Liver (tissue), 9 donors: Measurements from ENCODE around the gene SH2D2A. TPM values are rescaled to one million over a fixed set of nuclear protein-coding genes. Genes with fewer than 3 reads are reported as not detected.

ENCODE experiments used
- DNase-seq: peaks from one replicate; pipeline ENCODE4 v3.0.0-alpha.2; 2017; ENCODE audit warnings: low spot score
- H3K27ac ChIP-seq, 2 donors: one replicate each; pipeline ENCODE4 v1.7.0; 2013; ENCODE audit warnings: inconsistent platforms in 2 of 2, low read length in 2 of 2, control low read depth in 1 of 2, low read depth in 1 of 2, mild to moderate bottlenecking in 1 of 2
- H3K27me3 ChIP-seq, 4 donors: one replicate each; pipeline versions ENCODE4 v1.6.1 to v1.7.0; 2013; ENCODE audit warnings: low read length in 3 of 4, inconsistent platforms in 1 of 4, mild to moderate bottlenecking in 1 of 4, moderate library complexity in 1 of 4; ENCODE audit not compliant: control insufficient read depth in 4 of 4, insufficient read depth in 4 of 4
- H3K36me3 ChIP-seq, 4 donors: one replicate each; pipeline versions ENCODE4 v1.6.1 to v1.7.0; 2013; ENCODE audit warnings: low read length in 3 of 4, mild to moderate bottlenecking in 3 of 4, low read depth in 1 of 4, moderate library complexity in 1 of 4; ENCODE audit not compliant: control insufficient read depth in 4 of 4, insufficient read depth in 3 of 4
- H3K4me1 ChIP-seq, 4 donors: one replicate each; pipeline versions ENCODE4 v1.6.1 to v1.7.0; 2013; ENCODE audit warnings: low read length in 3 of 4, mild to moderate bottlenecking in 3 of 4, moderate library complexity in 1 of 4; ENCODE audit not compliant: control insufficient read depth in 4 of 4, insufficient read depth in 4 of 4
- H3K4me3 ChIP-seq, 3 donors: one replicate each; pipeline versions ENCODE4 v1.6.1 to v1.7.0; 2013; ENCODE audit warnings: low read length in 3 of 3, control low read depth in 1 of 3, low read depth in 1 of 3, mild to moderate bottlenecking in 1 of 3
- H3K9ac ChIP-seq, 2 donors: one replicate each; pipeline ENCODE4 v1.7.0; 2013; ENCODE audit warnings: low read length in 2 of 2, mild to moderate bottlenecking in 2 of 2, moderate library complexity in 2 of 2, control low read depth in 1 of 2, low read depth in 1 of 2
- H3K9me3 ChIP-seq, 4 donors: one replicate each; pipeline versions ENCODE4 v1.6.1 to v1.7.0; 2013; ENCODE audit warnings: low read length in 3 of 4; ENCODE audit not compliant: control insufficient read depth in 4 of 4
- ATF3 ChIP-seq: IDR thresholded peaks from 2 replicates; pipeline ENCODE4 v1.6.1; 2016; ENCODE audit warnings: antibody characterized with exemption
- CTCF ChIP-seq: fragments of 150-350 bp; IDR thresholded peaks from 2 replicates; pipeline ENCODE4 v1.5.1; 2017; ENCODE audit warnings: improper control_type of control experiment, low read depth, low read length; ENCODE audit not compliant: missing input control
- EGR1 ChIP-seq, 2 donors: IDR thresholded peaks; 2 replicates each; pipeline ENCODE4 v1.6.1; 2016 to 2018; ENCODE audit warnings: antibody characterized with exemption in 2 of 2, low read depth in 2 of 2
- FOXA1 ChIP-seq: IDR thresholded peaks from 2 replicates; pipeline ENCODE4 v1.6.1; 2016; ENCODE audit warnings: antibody characterized with exemption
- FOXA2 ChIP-seq: IDR thresholded peaks from 2 replicates; pipeline ENCODE4 v1.6.1; 2016; ENCODE audit warnings: antibody characterized with exemption
- GABPA ChIP-seq, 2 donors: IDR thresholded peaks in 1 of 2; conservative IDR thresholded peaks in 1 of 2; 2 replicates each; pipeline ENCODE4 v1.6.1; 2016; ENCODE audit warnings: antibody characterized with exemption in 2 of 2, mild to moderate bottlenecking in 1 of 2, moderate library complexity in 1 of 2
- HNF4A ChIP-seq, 2 donors: conservative IDR thresholded peaks; 2 replicates each; pipeline ENCODE4 v1.6.1; 2016; ENCODE audit warnings: antibody characterized with exemption in 2 of 2, mild to moderate bottlenecking in 2 of 2
- HNF4G ChIP-seq: IDR thresholded peaks from 2 replicates; pipeline ENCODE4 v1.6.1; 2016; ENCODE audit warnings: antibody characterized with exemption
- JUND ChIP-seq, 2 donors: IDR thresholded peaks; 2 replicates each; pipeline ENCODE4 v1.6.1; 2016; ENCODE audit warnings: antibody characterized with exemption in 2 of 2
- MAX ChIP-seq: IDR thresholded peaks from 2 replicates; pipeline ENCODE4 v1.6.1; 2016; ENCODE audit warnings: antibody characterized with exemption
- NR2F2 ChIP-seq: IDR thresholded peaks from 2 replicates; pipeline ENCODE4 v1.6.1; 2016; ENCODE audit warnings: antibody characterized with exemption
- RAD21 ChIP-seq, 2 donors: IDR thresholded peaks; 2 replicates each; pipeline ENCODE4 v1.6.1; 2016; ENCODE audit warnings: antibody characterized with exemption in 2 of 2, mild to moderate bottlenecking in 2 of 2
- RXRA ChIP-seq, 2 donors: IDR thresholded peaks; 2 replicates each; pipeline ENCODE4 v1.6.1; 2017 to 2018; ENCODE audit warnings: antibody characterized with exemption in 2 of 2, mild to moderate bottlenecking in 1 of 2
- SP1 ChIP-seq: IDR thresholded peaks from 2 replicates; pipeline ENCODE4 v1.6.1; 2018; ENCODE audit warnings: antibody characterized with exemption, mild to moderate bottlenecking
- TAF1 ChIP-seq: conservative IDR thresholded peaks from 2 replicates; pipeline ENCODE4 v1.6.1; 2016; ENCODE audit warnings: antibody characterized with exemption, mild to moderate bottlenecking
- YY1 ChIP-seq: IDR thresholded peaks from 2 replicates; pipeline ENCODE4 v1.6.1; 2016; ENCODE audit warnings: antibody characterized with exemption, mild to moderate bottlenecking
- ZBTB33 ChIP-seq: IDR thresholded peaks from 2 replicates; pipeline ENCODE4 v1.6.1; 2016; ENCODE audit warnings: antibody characterized with exemption
- WGBS: extraction: QIAGEN DNeasy Blood & Tissue Kit; methylation state at CpG from one replicate; pipeline ENCODE4 v1.1.7; 2013; 5-methylcytosine and 5-hydroxymethylcytosine counted together
- polyA plus RNA-seq, 2 donors: library from polyadenylated mRNA; stranded (reverse) in 1 of 2; unstranded in 1 of 2; fragments of 200-250 nt in 1 of 2; fragments of >200 nt in 1 of 2; fragmentation: Nextera tagmentation in 1 of 2; extraction: Ambion mirVana in 1 of 2; gene quantifications; one replicate each; pipeline versions ENCODE4 v1.2.1 to v1.2.3, GENCODE V29; 2013 to 2015
- total RNA-seq, 2 donors: library from RNA; depleted of rRNA; stranded (reverse); fragments of >200 nt; gene quantifications; one replicate each; pipeline ENCODE4 v1.2.3, GENCODE V29; 2014
- TF ChIP-seq, protein P1 (sequence below): IDR thresholded peaks from 2 replicates; pipeline ENCODE4 v1.6.1; 2016; ENCODE audit warnings: antibody characterized with exemption, mild to moderate bottlenecking
- donor health status: healthy.
- donor health status: healthy.
- donor health status: healthy.
- donor health status: healthy.
- donor health status: healthy.

The SH2D2A gene
- total and polyA plus RNA-seq, 4 donors: 0.14 to 0.38 (median 0.24) TPM

GRCh38 chr1:156809281-156809680, 7.4 kb downstream of the SH2D2A start:
- Histone ChIP-seq H3K36me3 (no peaks in the 10 kb centered on the region), H3K9me3 (no peaks in the 10 kb centered on the region), H3K9ac (no peak overlapping the region), H3K27me3 (no peaks in the 10 kb centered on the region), H3K4me1 (peaks cover 3 to 13% (median 6%) of the 10 kb centered on the region in 4 donors), H3K27ac (no peak overlapping the region), H3K4me3 (no peak overlapping the region)
- 94% methylated on average over 10 of the region's 10 CpGs for WGBS
- DNase-seq: no peak
- no peak for TF ChIP-seq NR2F2
- no peak for TF ChIP-seq CTCF
- TF ChIP-seq, protein P1, sequence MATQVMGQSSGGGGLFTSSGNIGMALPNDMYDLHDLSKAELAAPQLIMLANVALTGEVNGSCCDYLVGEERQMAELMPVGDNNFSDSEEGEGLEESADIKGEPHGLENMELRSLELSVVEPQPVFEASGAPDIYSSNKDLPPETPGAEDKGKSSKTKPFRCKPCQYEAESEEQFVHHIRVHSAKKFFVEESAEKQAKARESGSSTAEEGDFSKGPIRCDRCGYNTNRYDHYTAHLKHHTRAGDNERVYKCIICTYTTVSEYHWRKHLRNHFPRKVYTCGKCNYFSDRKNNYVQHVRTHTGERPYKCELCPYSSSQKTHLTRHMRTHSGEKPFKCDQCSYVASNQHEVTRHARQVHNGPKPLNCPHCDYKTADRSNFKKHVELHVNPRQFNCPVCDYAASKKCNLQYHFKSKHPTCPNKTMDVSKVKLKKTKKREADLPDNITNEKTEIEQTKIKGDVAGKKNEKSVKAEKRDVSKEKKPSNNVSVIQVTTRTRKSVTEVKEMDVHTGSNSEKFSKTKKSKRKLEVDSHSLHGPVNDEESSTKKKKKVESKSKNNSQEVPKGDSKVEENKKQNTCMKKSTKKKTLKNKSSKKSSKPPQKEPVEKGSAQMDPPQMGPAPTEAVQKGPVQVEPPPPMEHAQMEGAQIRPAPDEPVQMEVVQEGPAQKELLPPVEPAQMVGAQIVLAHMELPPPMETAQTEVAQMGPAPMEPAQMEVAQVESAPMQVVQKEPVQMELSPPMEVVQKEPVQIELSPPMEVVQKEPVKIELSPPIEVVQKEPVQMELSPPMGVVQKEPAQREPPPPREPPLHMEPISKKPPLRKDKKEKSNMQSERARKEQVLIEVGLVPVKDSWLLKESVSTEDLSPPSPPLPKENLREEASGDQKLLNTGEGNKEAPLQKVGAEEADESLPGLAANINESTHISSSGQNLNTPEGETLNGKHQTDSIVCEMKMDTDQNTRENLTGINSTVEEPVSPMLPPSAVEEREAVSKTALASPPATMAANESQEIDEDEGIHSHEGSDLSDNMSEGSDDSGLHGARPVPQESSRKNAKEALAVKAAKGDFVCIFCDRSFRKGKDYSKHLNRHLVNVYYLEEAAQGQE: no peak
- TF ChIP-seq RXRA (IDR thresholded peaks at IDR 0.05): no peak
- TF ChIP-seq RAD21 (IDR thresholded peaks at IDR 0.05): no peak
- TF ChIP-seq JUND (IDR thresholded peaks at IDR 0.05): no peak
- TF ChIP-seq MAX: no peak
- no peak for TF ChIP-seq FOXA1
- no peak for TF ChIP-seq ZBTB33
- TF ChIP-seq TAF1: no peak
- no peak for TF ChIP-seq GABPA (IDR thresholded peaks at IDR 0.05 in 1 of 2, conservative IDR thresholded peaks at IDR 0.05 in 1 of 2)
- TF ChIP-seq HNF4G: no peak
- no peak for TF ChIP-seq YY1
- no peak for TF ChIP-seq ATF3
- no peak for TF ChIP-seq HNF4A (conservative IDR thresholded peaks at IDR 0.05)
- no peak for TF ChIP-seq FOXA2
- no peak for TF ChIP-seq SP1
- no peak for TF ChIP-seq EGR1 (IDR thresholded peaks at IDR 0.05; ENCODE audit: low read depth in 2 of 2)
